DND-41 (cell line): Measurements from ENCODE around the gene MAP6.

Experiments
- ATAC-seq: fragments of 200-7000 bp; cut with Tn5 transposase; 3 replicates; pipeline ENCODE4 v1.9.1; 2021; ENCODE audit warnings: low read depth; ENCODE audit not compliant: insufficient read depth
- DNase-seq: peaks from one replicate; pipeline ENCODE4 v3.0.0-alpha.2; 2020
- H2AFZ ChIP-seq: 2 replicates; pipeline ENCODE4 v1.6.0; 2012; ENCODE audit warnings: low read depth, low read length
- H3K27ac ChIP-seq: 2 replicates; pipeline ENCODE4 v1.5.1; 2012; ENCODE audit warnings: low read length, inconsistent platforms
- H3K27me3 ChIP-seq: fragments of 200-600 bp; sonication (generic); 2 replicates; pipeline ENCODE4 v1.6.0; 2012; ENCODE audit warnings: low read length, mild to moderate bottlenecking, inconsistent platforms; ENCODE audit not compliant: insufficient read depth, poor library complexity
- H3K36me3 ChIP-seq: 2 replicates; pipeline ENCODE4 v1.5.1; 2012; ENCODE audit warnings: low read length, inconsistent platforms; ENCODE audit not compliant: insufficient read depth
- H3K4me1 ChIP-seq: 2 replicates; pipeline ENCODE4 v1.5.1; 2012; ENCODE audit warnings: mild to moderate bottlenecking, low read length; ENCODE audit not compliant: insufficient read depth
- H3K4me2 ChIP-seq: 2 replicates; pipeline ENCODE4 v1.6.0; 2012; ENCODE audit warnings: mild to moderate bottlenecking, moderate library complexity, low read length, inconsistent platforms; ENCODE audit not compliant: insufficient read depth
- H3K4me3 ChIP-seq, 2 experiments: fragments of 200-600 bp in 1 of 2; shearing (Covaris generic) in 1 of 2; 2 replicates each; pipeline ENCODE4 v1.5.1; 2012 to 2016; ENCODE audit warnings: inconsistent platforms in 2 of 2, low read length in 2 of 2, mild to moderate bottlenecking in 2 of 2, low read depth in 1 of 2, moderate library complexity in 1 of 2
- H3K79me2 ChIP-seq: 2 replicates; pipeline ENCODE4 v1.6.0; 2012; ENCODE audit warnings: low read length, inconsistent platforms; ENCODE audit not compliant: insufficient read depth
- H3K9ac ChIP-seq: 2 replicates; pipeline ENCODE4 v1.6.0; 2012; ENCODE audit warnings: low read depth, mild to moderate bottlenecking, inconsistent platforms, low read length, moderate library complexity
- H3K9me3 ChIP-seq: 2 replicates; pipeline ENCODE4 v1.5.1; 2012; ENCODE audit warnings: low read length, moderate library complexity, mild to moderate bottlenecking, inconsistent platforms; ENCODE audit not compliant: insufficient read depth, severe bottlenecking
- H4K20me1 ChIP-seq: 2 replicates; pipeline ENCODE4 v1.6.0; 2012; ENCODE audit warnings: low read length; ENCODE audit not compliant: insufficient read depth
- CTCF ChIP-seq: IDR thresholded peaks from 2 replicates; pipeline ENCODE4 v1.5.1; 2012; ENCODE audit warnings: borderline replicate concordance, low read length, moderate library complexity, mild to moderate bottlenecking; ENCODE audit not compliant: poor library complexity, severe bottlenecking; ENCODE audit errors: extremely low read depth
- EZH2 ChIP-seq: IDR thresholded peaks from 3 replicates; pipeline ENCODE4 v1.6.1; 2012; ENCODE audit warnings: borderline replicate concordance, low read depth, mild to moderate bottlenecking, moderate library complexity, low read length, inconsistent platforms; ENCODE audit not compliant: severe bottlenecking

MAP6 gene

GRCh38 chr11:75566763-75567279, 102.0 kb downstream of the MAP6 start:
- H3K36me3 ChIP-seq = peaks cover 49% of the 10 kb centered on the region
- H3K4me3 ChIP-seq = no peak overlapping the region
- H3K79me2 ChIP-seq = peaks cover 25% of the 10 kb centered on the region

GRCh38 chr11:75565916-75566762, 102.7 kb downstream of the MAP6 start:
- DNase-seq (peak; percentile 40), ATAC-seq (no peak)
- H4K20me1 ChIP-seq = no peaks in the 10 kb centered on the region
- no peak for TF ChIP-seq CTCF
- no peak for TF ChIP-seq EZH2
- no peak overlapping the region for H2AFZ ChIP-seq
- H3K9ac ChIP-seq = no peak overlapping the region
- H3K79me2 ChIP-seq = peaks cover 25% of the 10 kb centered on the region
- H3K36me3 ChIP-seq = peaks cover 42% of the 10 kb centered on the region
- peaks cover 6% of the 10 kb centered on the region for H3K27me3 ChIP-seq
- H3K4me2 ChIP-seq = no peak overlapping the region
- no peak overlapping the region for H3K4me3 ChIP-seq
- no peaks in the 10 kb centered on the region for H3K9me3 ChIP-seq
- no peak overlapping the region for H3K27ac ChIP-seq
- H3K4me1 ChIP-seq = peaks cover 29% of the 10 kb centered on the region

More at GRCh38 chr11:75566763-75567279, 102.0 kb downstream of the MAP6 start:
- Histone ChIP-seq H3K9me3 (no peaks in the 10 kb centered on the region), H2AFZ (no peak overlapping the region), H3K4me2 (no peak overlapping the region), H3K27me3 (peaks cover 1% of the 10 kb centered on the region), H3K9ac (no peak overlapping the region), H3K27ac (no peak overlapping the region), H4K20me1 (no peaks in the 10 kb centered on the region), H3K4me1 (peaks cover 22% of the 10 kb centered on the region)
- DNase-seq = no peak
- TF ChIP-seq EZH2 (no peak), CTCF (no peak)
- ATAC-seq = no peak

GRCh38 chr11:75565221-75565814, 103.5 kb downstream of the MAP6 start:
- H3K36me3 ChIP-seq = peaks cover 34% of the 10 kb centered on the region
- no peak for DNase-seq
- no peaks in the 10 kb centered on the region for H4K20me1 ChIP-seq
- no peaks in the 10 kb centered on the region for H3K9me3 ChIP-seq
- ATAC-seq = no peak
- H3K4me2 ChIP-seq = no peak overlapping the region
- TF ChIP-seq CTCF (no peak), EZH2 (no peak)
- H3K4me3 ChIP-seq = no peak overlapping the region
- peaks cover 25% of the 10 kb centered on the region for H3K79me2 ChIP-seq
- no peak overlapping the region for H3K9ac ChIP-seq
- peaks cover 29% of the 10 kb centered on the region for H3K4me1 ChIP-seq
- peaks cover 6% of the 10 kb centered on the region for H3K27me3 ChIP-seq
- H3K27ac ChIP-seq = no peak overlapping the region
- no peak overlapping the region for H2AFZ ChIP-seq
